Panc1 (cell line): Measurements from ENCODE around the gene ERC2. TPM values are rescaled to one million over a fixed set of nuclear protein-coding genes. Genes with fewer than 3 reads are reported as not detected.

Experiments used
- ATAC-seq: fragments of 200-7000 bp; cut with Tn5 transposase; 2 replicates; pipeline ENCODE4 v1.9.1; 2020; ENCODE audit warnings: mild to moderate bottlenecking, moderate library complexity
- BruUV-seq: library from RNA; stranded (reverse); fragments of 400-500 nt; replicated peaks from 2 replicates; lab custom pipeline; 2021; lab: Mats Ljungman, UMichigan
- CTCF ChIA-PET: fragments of 300-600 bp; sonication (Branson Sonifier 250); formaldehyde crosslinking; loops from one replicate; lab custom pipeline; 2022; ENCODE audit warnings: antibody characterized with exemption; lab: Charles Lee
- POLR2A ChIA-PET: fragments of 300-600 bp; sonication (Branson Sonifier 250); formaldehyde crosslinking; loops from one replicate; lab custom pipeline; 2022; ENCODE audit warnings: antibody characterized with exemption; lab: Charles Lee
- DNase-seq: peaks from one replicate; pipeline ENCODE4 v3.0.0-alpha.2; 2010; ENCODE audit warnings: low read depth, low spot score
- H3K27ac ChIP-seq: 2 replicates; pipeline ENCODE4 v1.5.1; 2011; ENCODE audit warnings: mild to moderate bottlenecking, low read length, inconsistent platforms
- H3K27me3 ChIP-seq: fragments of 200-500 bp; sonication (Bioruptor generic); 2 replicates; pipeline ENCODE4 v1.6.0; 2014; ENCODE audit warnings: low read length, inconsistent platforms; ENCODE audit not compliant: control insufficient read depth, insufficient read depth
- H3K36me3 ChIP-seq: fragments of 200-500 bp; sonication (Bioruptor generic); 2 replicates; pipeline ENCODE4 v1.5.1; 2014; ENCODE audit warnings: inconsistent platforms, mild to moderate bottlenecking, low read length, moderate library complexity; ENCODE audit not compliant: control insufficient read depth, insufficient read depth
- H3K4me1 ChIP-seq: 2 replicates; pipeline ENCODE4 v1.5.1; 2011; ENCODE audit warnings: inconsistent platforms, mild to moderate bottlenecking, low read length, moderate library complexity; ENCODE audit not compliant: control insufficient read depth, insufficient read depth
- H3K4me3 ChIP-seq, 2 experiments: 2 replicates each; pipeline ENCODE4 v1.5.1; 2011 to 2012; ENCODE audit warnings: low read depth in 2 of 2, low read length in 2 of 2, mild to moderate bottlenecking in 2 of 2, inconsistent platforms in 1 of 2, moderate library complexity in 1 of 2
- H3K9me3 ChIP-seq: fragments of 200-500 bp; sonication (Bioruptor generic); 2 replicates; pipeline ENCODE4 v1.5.1; 2014; ENCODE audit warnings: low read depth, mild to moderate bottlenecking, inconsistent platforms, low read length, moderate library complexity; ENCODE audit not compliant: control insufficient read depth, insufficient read depth
- POLR2AphosphoS5 ChIP-seq: IDR thresholded peaks from 2 replicates; pipeline ENCODE4 v1.6.1; 2012; ENCODE audit warnings: mild to moderate bottlenecking, low read depth, low read length, moderate library complexity
- REST ChIP-seq, 2 experiments: IDR thresholded peaks; 2 replicates each; pipeline ENCODE4 v1.6.1; 2011 to 2012; ENCODE audit warnings: low read depth in 2 of 2, control low read depth in 1 of 2, low read length in 1 of 2, mild to moderate bottlenecking in 1 of 2, moderate library complexity in 1 of 2; ENCODE audit not compliant: insufficient read depth in 1 of 2
- SIN3A ChIP-seq: IDR thresholded peaks from 2 replicates; pipeline ENCODE4 v1.6.1; 2012; ENCODE audit warnings: low read depth, mild to moderate bottlenecking, low read length, moderate library complexity, borderline replicate concordance; ENCODE audit not compliant: insufficient read depth
- TCF7L2 ChIP-seq: IDR thresholded peaks from 2 replicates; pipeline ENCODE4 v1.6.1; 2011; ENCODE audit warnings: mild to moderate bottlenecking, low read depth, low read length, inconsistent platforms
- in situ Hi-C: cut with HindIII; loops from 2 replicates; pipeline ENCODE4 v1.10.0; 2016; ENCODE audit warnings: low sequenced_read_pairs, low pct_unique_long_range_greater_than_20kb
- intact Hi-C: fragments of 100-400 bp; cut with micrococcal nuclease; formaldehyde crosslinking; loops from one replicate; pipeline ENCODE4 v1.10.0; 2022; ENCODE audit not compliant: unreplicated experiment
- total RNA-seq: library from RNA; stranded (reverse); gene quantifications from one replicate; pipeline ENCODE4 v1.2.1, GENCODE V29; 2021; ENCODE audit not compliant: unreplicated experiment
- TF ChIP-seq, protein P1 (sequence below): fragments of 450-650 bp; IDR thresholded peaks from 2 replicates; pipeline ENCODE4 v1.5.1; 2017; ENCODE audit warnings: mild to moderate bottlenecking

Gene ERC2
- total RNA-seq, 1 experiment from 2014 or later = 0.33 TPM

- no peak for ATAC-seq
- TF ChIP-seq, protein P1, sequence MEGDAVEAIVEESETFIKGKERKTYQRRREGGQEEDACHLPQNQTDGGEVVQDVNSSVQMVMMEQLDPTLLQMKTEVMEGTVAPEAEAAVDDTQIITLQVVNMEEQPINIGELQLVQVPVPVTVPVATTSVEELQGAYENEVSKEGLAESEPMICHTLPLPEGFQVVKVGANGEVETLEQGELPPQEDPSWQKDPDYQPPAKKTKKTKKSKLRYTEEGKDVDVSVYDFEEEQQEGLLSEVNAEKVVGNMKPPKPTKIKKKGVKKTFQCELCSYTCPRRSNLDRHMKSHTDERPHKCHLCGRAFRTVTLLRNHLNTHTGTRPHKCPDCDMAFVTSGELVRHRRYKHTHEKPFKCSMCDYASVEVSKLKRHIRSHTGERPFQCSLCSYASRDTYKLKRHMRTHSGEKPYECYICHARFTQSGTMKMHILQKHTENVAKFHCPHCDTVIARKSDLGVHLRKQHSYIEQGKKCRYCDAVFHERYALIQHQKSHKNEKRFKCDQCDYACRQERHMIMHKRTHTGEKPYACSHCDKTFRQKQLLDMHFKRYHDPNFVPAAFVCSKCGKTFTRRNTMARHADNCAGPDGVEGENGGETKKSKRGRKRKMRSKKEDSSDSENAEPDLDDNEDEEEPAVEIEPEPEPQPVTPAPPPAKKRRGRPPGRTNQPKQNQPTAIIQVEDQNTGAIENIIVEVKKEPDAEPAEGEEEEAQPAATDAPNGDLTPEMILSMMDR = no peak
- no peak for TF ChIP-seq TCF7L2
- no peak for TF ChIP-seq POLR2AphosphoS5
- TF ChIP-seq SIN3A = no peak
- no peak for TF ChIP-seq REST (IDR thresholded peaks at IDR 0.05; ENCODE audit: insufficient read depth in 1 of 2, low read depth in 2 of 2, low read length in 1 of 2)
- intact Hi-C loops = no loop called here
Observed at GRCh38 chr3:55719508-55719907, 748.8 kb downstream of the ERC2 start.

GRCh38 chr3:55719006-55719405, 749.3 kb downstream of the ERC2 start:
- Histone ChIP-seq H3K36me3 (no peaks in the 10 kb centered on the region), H3K4me1 (no peaks in the 10 kb centered on the region), H3K27ac (no peak overlapping the region), H3K9me3 (no peaks in the 10 kb centered on the region), H3K27me3 (no peaks in the 10 kb centered on the region), H3K4me3 (no peak overlapping the region)
- no peak for ATAC-seq
- BruUV-seq = no TSS peak
- POLR2A ChIA-PET = no interaction called here
- in situ Hi-C loops = no loop called here
- intact Hi-C loops = no loop called here
- CTCF ChIA-PET = no interaction called here
- DNase-seq = no peak
- no peak for TF ChIP-seq POLR2AphosphoS5
- TF ChIP-seq REST (IDR thresholded peaks at IDR 0.05; ENCODE audit: insufficient read depth in 1 of 2, low read depth in 2 of 2, low read length in 1 of 2) = no peak
- TF ChIP-seq SIN3A = no peak
- TF ChIP-seq, protein P1 = no peak

More at GRCh38 chr3:55719508-55719907, 748.8 kb downstream of the ERC2 start:
- BruUV-seq = no TSS peak
- Histone ChIP-seq H3K4me1 (no peaks in the 10 kb centered on the region), H3K27ac (no peak overlapping the region), H3K27me3 (no peaks in the 10 kb centered on the region), H3K36me3 (no peaks in the 10 kb centered on the region), H3K4me3 (no peak overlapping the region), H3K9me3 (no peaks in the 10 kb centered on the region)
- in situ Hi-C loops = no loop called here
- POLR2A ChIA-PET = no interaction called here
- no peak for DNase-seq
- CTCF ChIA-PET = no interaction called here
